K562 (cell line): ENCODE data around the gene KIAA1958. TPM values are rescaled to one million over a fixed set of nuclear protein-coding genes. Genes with fewer than 3 reads are reported as not detected.

Experiments
- ATAC-seq: fragments of 200-7000 bp; cut with Tn5 transposase; 3 replicates; pipeline ENCODE4 v1.9.1; 2020; ENCODE audit warnings: moderate library complexity
- BruUV-seq: library from RNA; stranded (reverse); fragments of 400-500 nt; replicated peaks from 2 replicates; lab custom pipeline; 2021; lab: Mats Ljungman, UMichigan
- CTCF ChIA-PET: fragments of 300-600 bp; formaldehyde crosslinking; extraction: SDS; loops from one replicate; lab custom pipeline; 2021; ENCODE audit warnings: low intra/inter-chr PET ratio; lab: Yijun Ruan, JAX
- POLR2A ChIA-PET: fragments of 300-600, 350-650 bp; sonication (Branson Sonifier 250); formaldehyde crosslinking; extraction: SDS; loops from one replicate; lab custom pipeline; 2021; ENCODE audit warnings: antibody characterized with exemption, inconsistent platforms; lab: Yijun Ruan, JAX
- DNase-seq, 4 experiments: peaks; one replicate each; pipeline versions ENCODE4 v3.0.0 to v3.0.0-alpha.2; 2011 to 2018; ENCODE audit warnings: low spot score in 3 of 4, mixed read lengths in 3 of 4; ENCODE audit errors: extremely low read depth in 1 of 4
- FAIRE-seq: peaks from 2 replicates; lab custom pipeline; 2011; peaks lifted over from hg19 to GRCh38; lab: Jason Lieb, UNC
- H2AFZ ChIP-seq: 2 replicates; pipeline ENCODE4 v1.6.0; 2011; ENCODE audit warnings: low read depth, low read length, control low read depth, inconsistent platforms
- H3K27ac ChIP-seq: fragments of 200-600 bp; 3 replicates; pipeline ENCODE4 v1.8.0; 2011; ENCODE audit warnings: low read depth, mild to moderate bottlenecking, control low read depth, inconsistent platforms, low read length, moderate library complexity, mixed read lengths; ENCODE audit errors: extremely low read depth
- H3K27me3 ChIP-seq, 2 experiments: fragments of 300-600 bp in 1 of 2; 2 replicates in 1 of 2; 3 replicates in 1 of 2; pipeline versions ENCODE4 v1.6.0 to v1.8.0; 2011; ENCODE audit warnings: inconsistent platforms in 2 of 2, low read length in 2 of 2, mild to moderate bottlenecking in 1 of 2, mixed read lengths in 1 of 2, moderate library complexity in 1 of 2; ENCODE audit not compliant: control insufficient read depth in 2 of 2, insufficient read depth in 2 of 2
- H3K36me3 ChIP-seq: fragments of 300-600 bp; 3 replicates; pipeline ENCODE4 v1.8.0; 2011; ENCODE audit warnings: mild to moderate bottlenecking, low read length, inconsistent platforms; ENCODE audit not compliant: control insufficient read depth, insufficient read depth
- H3K4me1 ChIP-seq, 2 experiments: fragments of 200-600 bp in 1 of 2; replicated peaks in 1 of 2; 2 replicates in 1 of 2; 3 replicates in 1 of 2; pipeline versions ENCODE4 v1.5.1 to v1.8.0; 2011; ENCODE audit warnings: inconsistent platforms in 2 of 2, low read length in 2 of 2, mild to moderate bottlenecking in 1 of 2, mixed read lengths in 1 of 2, moderate library complexity in 1 of 2; ENCODE audit not compliant: control insufficient read depth in 2 of 2, insufficient read depth in 2 of 2
- H3K4me2 ChIP-seq: 2 replicates; pipeline ENCODE4 v1.6.1; 2011; ENCODE audit warnings: low read length, control low read depth, inconsistent platforms, mixed read lengths; ENCODE audit not compliant: insufficient read depth
- H3K4me3 ChIP-seq: fragments of 200-600 bp; sonication (generic), shearing (Covaris generic); 2 replicates; pipeline ENCODE4 v1.5.1; 2016; ENCODE audit warnings: control low read depth, inconsistent platforms
- H3K79me2 ChIP-seq: fragments of 200-600 bp; 3 replicates; pipeline ENCODE4 v1.8.0; 2011; ENCODE audit warnings: low read length, inconsistent platforms; ENCODE audit not compliant: control insufficient read depth, insufficient read depth
- H3K9ac ChIP-seq, 2 experiments: 2 replicates each; pipeline versions ENCODE4 v1.6.0 to v1.6.1; 2011; ENCODE audit warnings: low read depth in 2 of 2, low read length in 2 of 2, control low read depth in 1 of 2, inconsistent platforms in 1 of 2, mild to moderate bottlenecking in 1 of 2, mixed read lengths in 1 of 2; ENCODE audit not compliant: insufficient read depth in 1 of 2
- H3K9me1 ChIP-seq: one replicate; pipeline ENCODE4 v1.6.0; 2011; ENCODE audit warnings: inconsistent platforms, mild to moderate bottlenecking, low read length, moderate library complexity; ENCODE audit not compliant: control insufficient read depth, insufficient read depth
- H3K9me3 ChIP-seq: replicated peaks from 2 replicates; pipeline ENCODE4 v1.5.1; 2011; ENCODE audit warnings: low read depth, low read length, inconsistent platforms; ENCODE audit not compliant: control insufficient read depth, insufficient read depth
- H4K20me1 ChIP-seq: replicated peaks from 2 replicates; pipeline ENCODE4 v1.6.1; 2011; ENCODE audit warnings: low read length, inconsistent platforms, mixed read lengths; ENCODE audit not compliant: control insufficient read depth, insufficient read depth
- AFF1 ChIP-seq, 2 experiments: fragments of 450-650 bp; IDR thresholded peaks; 2 replicates each; pipeline ENCODE4 v1.6.1; 2018; ENCODE audit warnings: mild to moderate bottlenecking in 2 of 2, low read depth in 1 of 2; ENCODE audit not compliant: partially characterized antibody in 2 of 2
- FOSL1 ChIP-seq: fragments of 200-800 bp; sonication (Bioruptor generic); conservative IDR thresholded peaks from 2 replicates; pipeline ENCODE4 v1.6.1; 2016; ENCODE audit warnings: missing genetic modification characterization, missing compliant biosample characterization
- KDM1A ChIP-seq, 2 experiments: fragments of 450-650 bp; IDR thresholded peaks; 2 replicates each; pipeline ENCODE4 v1.6.1; 2016; ENCODE audit warnings: mild to moderate bottlenecking in 2 of 2
- MTA3 ChIP-seq: fragments of 450-650 bp; formaldehyde crosslinking; IDR thresholded peaks from 2 replicates; pipeline ENCODE4 v1.6.1; 2017; ENCODE audit warnings: mild to moderate bottlenecking, borderline replicate concordance
- NCOA4 ChIP-seq: fragments of 450-650 bp; IDR thresholded peaks from 2 replicates; pipeline ENCODE4 v1.6.1; 2018; ENCODE audit warnings: mild to moderate bottlenecking; ENCODE audit not compliant: partially characterized antibody
- NR0B1 ChIP-seq: fragments of 450-650 bp; IDR thresholded peaks from one replicate; pipeline ENCODE4 v1.6.1; 2018; ENCODE audit warnings: mild to moderate bottlenecking, moderate library complexity; ENCODE audit not compliant: partially characterized antibody
- TAF9B ChIP-seq: fragments of 450-650 bp; IDR thresholded peaks from 2 replicates; pipeline ENCODE4 v1.6.1; 2018; ENCODE audit warnings: mild to moderate bottlenecking; ENCODE audit not compliant: partially characterized antibody
- ZNF778 ChIP-seq: fragments of 450-650 bp; formaldehyde crosslinking; IDR thresholded peaks from 2 replicates; pipeline ENCODE4 v1.4.0; 2020; ENCODE audit warnings: mild to moderate bottlenecking, moderate library complexity
- WGBS: fragments of 100-300 bp; shearing (Covaris generic); methylation state at CpG from one replicate; pipeline ENCODE4 v1.1.6; 2016; ENCODE audit warnings: low coverage, mixed read lengths; ENCODE audit not compliant: insufficient coverage; ENCODE audit errors: missing lambda C conversion rate; 5-methylcytosine and 5-hydroxymethylcytosine counted together
- in situ Hi-C: fragments of 300-500 bp; cut with MboI; formaldehyde crosslinking; loops from 4 replicates; pipeline ENCODE4 v1.15.0; 2018; ENCODE audit warnings: inconsistent platforms, mixed read lengths
- intact Hi-C: fragments of 100-400 bp; cut with micrococcal nuclease; formaldehyde crosslinking; loops from 2 replicates; pipeline ENCODE4 v1.14.2; 2022
- polyA plus RNA-seq, 8 experiments: library from polyadenylated mRNA; depleted of rRNA in 4 of 8; stranded (reverse) in 5 of 8; unstranded in 3 of 8; fragments of >200 nt; fragmentation: Nextera tagmentation in 2 of 8; fragmentation: Illumina TruSeq in 1 of 8; extraction: Ambion mirVana in 2 of 8; extraction: Trizol in 1 of 8; gene quantifications; 2 replicates each; pipeline versions ENCODE4 v1.2.1 to v1.2.3, GENCODE V29; 2011 to 2014; ENCODE audit warnings: inconsistent platforms in 1 of 8, missing spikeins in 1 of 8
- total RNA-seq, 7 experiments: library from RNA; depleted of rRNA in 6 of 7; stranded (reverse); fragments of >200 nt in 6 of 7; fragmentation: Illumina TruSeq in 2 of 7; extraction: Trizol in 2 of 7; gene quantifications; 2 replicates each; pipeline versions ENCODE4 v1.2.1 to v1.2.3, GENCODE V29; 2011 to 2021; ENCODE audit warnings: low replicate concordance in 1 of 7

The KIAA1958 gene
- total and polyA plus RNA-seq, 9 of the 15 experiments (the other 6 are each of a cell fraction or from before 2014, with no cell fraction given) = 1.1 to 16.0 (median 10.1) TPM

- Histone ChIP-seq H3K27me3 (no peaks in the 10 kb centered on the region), H3K4me1 (peaks cover 5 to 9% of the 10 kb centered on the region in 2 experiments; a peak in 4 of 5 replicates), H3K36me3 (no peaks in the 10 kb centered on the region; the same call in 2 of the 3 replicates), H3K9ac (no peak overlapping the region), H3K4me2 (no peak overlapping the region), H3K79me2 (peaks cover 47% of the 10 kb centered on the region), H3K4me3 (no peak overlapping the region), H3K27ac (no peak overlapping the region), H3K9me1 (no peaks in the 10 kb centered on the region), H3K9me3 (no peaks in the 10 kb centered on the region), H4K20me1 (no peaks in the 10 kb centered on the region; the same call in 1 of the 2 replicates), H2AFZ (no peak overlapping the region)
- ChIA-PET POLR2A (interaction anchor here (1.2 to 2.0 kb wide), 2 partner anchors 11 to 35 kb away, joined by 3 to 8 read pairs; no protein-coding TSS in a partner anchor), CTCF (no interaction called here)
- FAIRE-seq (no peak), DNase-seq (no peak), ATAC-seq (no peak)
- in situ Hi-C loops (no loop called here), intact Hi-C loops (no loop called here)
- 24% methylated on average over 1 of the region's 1 CpG for WGBS
- TF ChIP-seq ZNF778 (CRISPR knock-in tag) = no peak
- 0 out of 4 replicates have a peak, but pooled peaks of 1 of the 2 experiments have one; percentile 8 for TF ChIP-seq KDM1A (IDR thresholded peaks at IDR 0.05)
- no peak for TF ChIP-seq NR0B1
- TF ChIP-seq AFF1 (IDR thresholded peaks at IDR 0.05; ENCODE audit: low read depth in 1 of 2, partially characterized antibody in 2 of 2) = no peak
- TF ChIP-seq TAF9B = no peak
- TF ChIP-seq MTA3 = no peak
- TF ChIP-seq NCOA4 = no peak
- 0 out of 2 replicates have a peak, but pooled peaks have one; percentile 24 for TF ChIP-seq FOSL1
- BruUV-seq = no TSS peak
Observed at GRCh38 chr9:112554516-112554915, 67.9 kb downstream of the KIAA1958 start.
